ENCODE measurements around the gene PLD1. TPM values are rescaled to one million over a fixed set of nuclear protein-coding genes. Genes with fewer than 3 reads are reported as not detected.

PLD1 gene
- total RNA-seq, 1 donor from 2014 or later: 25.4 TPM

GRCh38 chr3:171731691-171732090, 78.6 kb downstream of the PLD1 start:
- no peak for TF ChIP-seq CTCF (IDR thresholded peaks at IDR 0.05)
- DNase-seq (no peak), ATAC-seq (no peak)
- Histone ChIP-seq H3K27ac (no peak overlapping the region), H3K36me3 (peaks cover 9% of the 10 kb centered on the region), H3K4me1 (no peaks in the 10 kb centered on the region), H3K9me3 (no peaks in the 10 kb centered on the region), H3K27me3 (no peaks in the 10 kb centered on the region), H3K4me3 (no peak overlapping the region)
- intact Hi-C loops (cut with DNase I): no loop called here

GRCh38 chr3:171729452-171730334, 80.6 kb downstream of the PLD1 start:
- no peak for TF ChIP-seq CTCF (IDR thresholded peaks at IDR 0.05)
- no peak overlapping the region for H3K4me3 ChIP-seq
- no peak for ATAC-seq
- no peak overlapping the region for H3K27ac ChIP-seq
- peaks cover 23% of the 10 kb centered on the region for H3K36me3 ChIP-seq
- intact Hi-C loops (cut with DNase I): no loop called here
- no peak for DNase-seq
- H3K4me1 ChIP-seq: no peaks in the 10 kb centered on the region
- no peaks in the 10 kb centered on the region for H3K27me3 ChIP-seq
- H3K9me3 ChIP-seq: no peaks in the 10 kb centered on the region

- Histone ChIP-seq H3K36me3 (peaks cover 35% of the 10 kb centered on the region), H3K27ac (no peak overlapping the region), H3K27me3 (no peaks in the 10 kb centered on the region), H3K4me3 (no peak overlapping the region), H3K4me1 (no peaks in the 10 kb centered on the region), H3K9me3 (no peaks in the 10 kb centered on the region)
- ATAC-seq: no peak
- TF ChIP-seq CTCF (IDR thresholded peaks at IDR 0.05): no peak
- intact Hi-C loops (cut with DNase I): no loop called here
- DNase-seq: no peak
These were observed 83.0 kb downstream of the PLD1 start for GRCh38 chr3:171727288-171727687.

- no peaks in the 10 kb centered on the region for H3K9me3 ChIP-seq
- no peak overlapping the region for H3K4me3 ChIP-seq
- TF ChIP-seq CTCF (IDR thresholded peaks at IDR 0.05): no peak
- H3K4me1 ChIP-seq: no peaks in the 10 kb centered on the region
- intact Hi-C loops (cut with DNase I): no loop called here
- H3K36me3 ChIP-seq: peaks cover 9% of the 10 kb centered on the region
- H3K27me3 ChIP-seq: no peaks in the 10 kb centered on the region
- no peak overlapping the region for H3K27ac ChIP-seq
- DNase-seq (no peak), ATAC-seq (no peak)
These were observed 91.6 kb downstream of the PLD1 start for GRCh38 chr3:171718493-171719185.

GRCh38 chr3:171715155-171715554, 95.1 kb downstream of the PLD1 start:
- TF ChIP-seq CTCF (IDR thresholded peaks at IDR 0.05): no peak
- no peak for ATAC-seq
- Histone ChIP-seq H3K4me1 (no peaks in the 10 kb centered on the region), H3K4me3 (no peak overlapping the region), H3K27me3 (no peaks in the 10 kb centered on the region), H3K9me3 (no peaks in the 10 kb centered on the region), H3K27ac (no peak overlapping the region), H3K36me3 (no peaks in the 10 kb centered on the region)
- no peak for DNase-seq
- intact Hi-C loops (cut with DNase I): no loop called here

All from upper lobe of right lung (tissue), 1 donor.